ENCODE results near the gene OR10AD1. TPM values are rescaled to one million over a fixed set of nuclear protein-coding genes. Genes with fewer than 3 reads are reported as not detected.
"Not testable (repeated sequence)": the region's sequence is repeated elsewhere in the genome, so short reads cannot be mapped to it uniquely, and the experiment has no call there.

The OR10AD1 gene
- total and polyA plus RNA-seq, 4 donors: not detected

DNA sequence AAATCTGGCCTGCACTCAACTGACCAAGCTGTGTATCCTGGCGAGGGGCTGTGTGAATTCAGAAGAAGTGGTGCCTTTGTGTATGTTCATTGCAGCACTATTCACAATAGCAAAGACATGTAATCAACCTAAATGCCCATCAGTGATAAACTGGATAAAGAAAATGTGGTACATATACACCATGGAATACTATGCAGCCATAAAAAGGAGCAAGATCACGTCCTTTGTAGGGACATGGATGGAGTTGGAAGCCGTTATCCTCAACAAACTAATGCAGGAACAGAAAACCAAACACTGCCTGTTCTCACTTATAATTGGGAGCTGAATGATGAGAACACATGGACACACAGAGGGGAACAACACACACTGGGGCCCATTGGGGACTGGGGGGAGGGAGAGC, 21.4 kb upstream of the OR10AD1 start:
- H3K27me3 ChIP-seq (ENCODE audit: control insufficient read depth in 4 of 4, insufficient read depth in 4 of 4, low read length in 3 of 4); DNase-seq (ENCODE audit: low spot score); H3K36me3 ChIP-seq (ENCODE audit: control insufficient read depth in 4 of 4, insufficient read depth in 3 of 4, low read depth in 1 of 4, low read length in 3 of 4); H3K4me3 ChIP-seq (ENCODE audit: low read depth in 1 of 3, low read length in 3 of 3); H3K27ac ChIP-seq (ENCODE audit: low read depth in 1 of 2, low read length in 2 of 2); H3K9me3 ChIP-seq (ENCODE audit: control insufficient read depth in 4 of 4, low read length in 3 of 4); H3K9ac ChIP-seq (ENCODE audit: low read depth in 1 of 2, low read length in 2 of 2); H3K4me1 ChIP-seq (ENCODE audit: control insufficient read depth in 4 of 4, insufficient read depth in 4 of 4, low read length in 3 of 4): not testable (repeated sequence)
- 73% methylated on average over 3 of the region's 3 CpGs for whole genome bisulfite sequencing

DNA sequence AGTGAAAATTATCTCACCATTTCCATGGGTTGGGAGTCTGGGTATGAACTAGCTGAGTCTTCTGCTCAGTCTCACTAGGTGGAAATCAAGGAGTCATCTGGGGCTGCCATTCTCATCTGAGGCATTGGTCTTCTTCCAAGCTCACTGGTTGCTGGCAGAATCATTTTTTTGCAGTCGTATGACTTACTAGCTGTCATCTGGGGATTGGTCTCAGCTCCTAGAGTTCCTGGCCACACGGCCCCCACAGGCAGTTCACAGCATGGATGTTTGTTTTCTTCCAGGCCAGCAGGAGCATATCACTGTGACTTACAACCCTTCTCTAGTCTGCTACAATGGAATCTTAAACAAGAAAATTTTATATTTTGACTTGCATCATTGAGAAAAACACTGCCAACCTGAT, 18.6 kb upstream of the OR10AD1 start:
- Histone ChIP-seq H3K4me1 (ENCODE audit: control insufficient read depth in 4 of 4, insufficient read depth in 4 of 4, low read length in 3 of 4) (no peaks in the 10 kb centered on the region), H3K27me3 (ENCODE audit: control insufficient read depth in 4 of 4, insufficient read depth in 4 of 4, low read length in 3 of 4) (no peaks in the 10 kb centered on the region), H3K9me3 (ENCODE audit: control insufficient read depth in 4 of 4, low read length in 3 of 4) (no peaks in the 10 kb centered on the region), H3K9ac (ENCODE audit: low read depth in 1 of 2, low read length in 2 of 2) (no peak overlapping the region), H3K27ac (ENCODE audit: low read depth in 1 of 2, low read length in 2 of 2) (no peak overlapping the region), H3K36me3 (ENCODE audit: control insufficient read depth in 4 of 4, insufficient read depth in 3 of 4, low read depth in 1 of 4, low read length in 3 of 4) (no peaks in the 10 kb centered on the region), H3K4me3 (ENCODE audit: low read depth in 1 of 3, low read length in 3 of 3) (no peak overlapping the region)
- no peak for DNase-seq (ENCODE audit: low spot score)
- TF ChIP-seq FOXA1 (IDR thresholded peaks at IDR 0.05) (no peak), YY1 (IDR thresholded peaks at IDR 0.05) (no peak), RAD21 (IDR thresholded peaks at IDR 0.05) (no peak), HNF4G (IDR thresholded peaks at IDR 0.05) (no peak), JUND (IDR thresholded peaks at IDR 0.05) (no peak), EGR1 (IDR thresholded peaks at IDR 0.05; ENCODE audit: low read depth in 2 of 2) (no peak), ZBTB33 (IDR thresholded peaks at IDR 0.05) (no peak), ATF3 (IDR thresholded peaks at IDR 0.05) (no peak), SP1 (IDR thresholded peaks at IDR 0.05) (no peak), NR2F2 (IDR thresholded peaks at IDR 0.05) (no peak), FOXA2 (IDR thresholded peaks at IDR 0.05) (no peak), RXRA (IDR thresholded peaks at IDR 0.05) (no peak), MAX (IDR thresholded peaks at IDR 0.05) (no peak), GABPA (IDR thresholded peaks at IDR 0.05 in 1 of 2, conservative IDR thresholded peaks at IDR 0.05 in 1 of 2) (no peak), TAF1 (conservative IDR thresholded peaks at IDR 0.05) (no peak), HNF4A (conservative IDR thresholded peaks at IDR 0.05) (no peak)
- TF ChIP-seq, protein P1, sequence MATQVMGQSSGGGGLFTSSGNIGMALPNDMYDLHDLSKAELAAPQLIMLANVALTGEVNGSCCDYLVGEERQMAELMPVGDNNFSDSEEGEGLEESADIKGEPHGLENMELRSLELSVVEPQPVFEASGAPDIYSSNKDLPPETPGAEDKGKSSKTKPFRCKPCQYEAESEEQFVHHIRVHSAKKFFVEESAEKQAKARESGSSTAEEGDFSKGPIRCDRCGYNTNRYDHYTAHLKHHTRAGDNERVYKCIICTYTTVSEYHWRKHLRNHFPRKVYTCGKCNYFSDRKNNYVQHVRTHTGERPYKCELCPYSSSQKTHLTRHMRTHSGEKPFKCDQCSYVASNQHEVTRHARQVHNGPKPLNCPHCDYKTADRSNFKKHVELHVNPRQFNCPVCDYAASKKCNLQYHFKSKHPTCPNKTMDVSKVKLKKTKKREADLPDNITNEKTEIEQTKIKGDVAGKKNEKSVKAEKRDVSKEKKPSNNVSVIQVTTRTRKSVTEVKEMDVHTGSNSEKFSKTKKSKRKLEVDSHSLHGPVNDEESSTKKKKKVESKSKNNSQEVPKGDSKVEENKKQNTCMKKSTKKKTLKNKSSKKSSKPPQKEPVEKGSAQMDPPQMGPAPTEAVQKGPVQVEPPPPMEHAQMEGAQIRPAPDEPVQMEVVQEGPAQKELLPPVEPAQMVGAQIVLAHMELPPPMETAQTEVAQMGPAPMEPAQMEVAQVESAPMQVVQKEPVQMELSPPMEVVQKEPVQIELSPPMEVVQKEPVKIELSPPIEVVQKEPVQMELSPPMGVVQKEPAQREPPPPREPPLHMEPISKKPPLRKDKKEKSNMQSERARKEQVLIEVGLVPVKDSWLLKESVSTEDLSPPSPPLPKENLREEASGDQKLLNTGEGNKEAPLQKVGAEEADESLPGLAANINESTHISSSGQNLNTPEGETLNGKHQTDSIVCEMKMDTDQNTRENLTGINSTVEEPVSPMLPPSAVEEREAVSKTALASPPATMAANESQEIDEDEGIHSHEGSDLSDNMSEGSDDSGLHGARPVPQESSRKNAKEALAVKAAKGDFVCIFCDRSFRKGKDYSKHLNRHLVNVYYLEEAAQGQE (IDR thresholded peaks at IDR 0.05): no peak
- TF ChIP-seq, protein P2, sequence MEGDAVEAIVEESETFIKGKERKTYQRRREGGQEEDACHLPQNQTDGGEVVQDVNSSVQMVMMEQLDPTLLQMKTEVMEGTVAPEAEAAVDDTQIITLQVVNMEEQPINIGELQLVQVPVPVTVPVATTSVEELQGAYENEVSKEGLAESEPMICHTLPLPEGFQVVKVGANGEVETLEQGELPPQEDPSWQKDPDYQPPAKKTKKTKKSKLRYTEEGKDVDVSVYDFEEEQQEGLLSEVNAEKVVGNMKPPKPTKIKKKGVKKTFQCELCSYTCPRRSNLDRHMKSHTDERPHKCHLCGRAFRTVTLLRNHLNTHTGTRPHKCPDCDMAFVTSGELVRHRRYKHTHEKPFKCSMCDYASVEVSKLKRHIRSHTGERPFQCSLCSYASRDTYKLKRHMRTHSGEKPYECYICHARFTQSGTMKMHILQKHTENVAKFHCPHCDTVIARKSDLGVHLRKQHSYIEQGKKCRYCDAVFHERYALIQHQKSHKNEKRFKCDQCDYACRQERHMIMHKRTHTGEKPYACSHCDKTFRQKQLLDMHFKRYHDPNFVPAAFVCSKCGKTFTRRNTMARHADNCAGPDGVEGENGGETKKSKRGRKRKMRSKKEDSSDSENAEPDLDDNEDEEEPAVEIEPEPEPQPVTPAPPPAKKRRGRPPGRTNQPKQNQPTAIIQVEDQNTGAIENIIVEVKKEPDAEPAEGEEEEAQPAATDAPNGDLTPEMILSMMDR (IDR thresholded peaks at IDR 0.05; ENCODE audit: low read depth, low read length, missing input control): no peak
- WGBS: 28% methylated on average over 2 of the region's 2 CpGs

All from liver (tissue), 9 donors.